ENCODE results near the gene PHLDA2. TPM values are rescaled to one million over a fixed set of nuclear protein-coding genes. Genes with fewer than 3 reads are reported as not detected.
A peak's percentile ranks its signal among the peaks of the same experiment; 100 is the strongest.

PHLDA2 gene
- total and polyA plus RNA-seq, 2 of the 13 experiments (the other 11 are each of a cell fraction or from before 2014, with no cell fraction given) = 0.55 to 0.78 TPM

- peak; percentile 38 for TF ChIP-seq SRSF1 (optimal IDR thresholded peaks at IDR 0.05; ENCODE audit: low read depth, low read length)
- TF ChIP-seq PATZ1 (CRISPR knock-in tag; IDR thresholded peaks at IDR 0.05) = peak; percentile 42; the same call in 1 of the 2 replicates
- TF ChIP-seq ZNF619 (CRISPR knock-in tag; IDR thresholded peaks at IDR 0.05) = 0 out of 2 replicates have a peak, but pooled peaks have one; percentile 66
- 0 out of 2 replicates have a peak, but pooled peaks have one; percentile 59 for TF ChIP-seq ZNF800 (CRISPR knock-in tag; IDR thresholded peaks at IDR 0.05)
- TF ChIP-seq ZBTB46 (CRISPR knock-in tag; IDR thresholded peaks at IDR 0.05; ENCODE audit: borderline replicate concordance) = no peak
- no peak for TF ChIP-seq ZBTB14 (CRISPR knock-in tag; IDR thresholded peaks at IDR 0.05)
- 0 out of 2 replicates have a peak, but pooled peaks have one; percentile 35 for TF ChIP-seq ZNF713 (CRISPR knock-in tag; IDR thresholded peaks at IDR 0.05)
- no peak for TF ChIP-seq ASH2L (IDR thresholded peaks at IDR 0.05; ENCODE audit: insufficient read length, low read depth, low read length)
- TF ChIP-seq ETS1 (CRISPR knock-in tag; IDR thresholded peaks at IDR 0.05) = no peak
- 0 out of 2 replicates have a peak, but pooled peaks have one; percentile 22 for TF ChIP-seq ZNF777 (CRISPR knock-in tag; IDR thresholded peaks at IDR 0.05)
- peak; percentile 85 for TF ChIP-seq XRCC5 (optimal IDR thresholded peaks at IDR 0.05; ENCODE audit: low read length)
- TF ChIP-seq FOXK1 (CRISPR knock-in tag; IDR thresholded peaks at IDR 0.05; ENCODE audit: borderline replicate concordance, low read depth) = 0 out of 2 replicates have a peak, but pooled peaks have one; percentile 34
- TF ChIP-seq RELA (CRISPR knock-in tag; IDR thresholded peaks at IDR 0.05) = 0 out of 2 replicates have a peak, but pooled peaks have one; percentile 60
- TF ChIP-seq PHB2 (IDR thresholded peaks at IDR 0.05; ENCODE audit: partially characterized antibody) = no peak
- TF ChIP-seq RAD21 (CRISPR knock-in tag; IDR thresholded peaks at IDR 0.05) = peak; percentile 88
- TF ChIP-seq ZNF614 (CRISPR knock-in tag; IDR thresholded peaks at IDR 0.05; ENCODE audit: borderline replicate concordance) = peak; percentile 77
- 0 out of 2 replicates have a peak, but pooled peaks have one; percentile 26 for TF ChIP-seq ZZZ3 (CRISPR knock-in tag; IDR thresholded peaks at IDR 0.05; ENCODE audit: borderline replicate concordance)
- TF ChIP-seq FOSL2 (CRISPR knock-in tag; IDR thresholded peaks at IDR 0.05) = peak; percentile 57
Measured at GRCh38 chr11:2930704-2931419, 1.6 kb upstream of the PHLDA2 start (continued).

All from HepG2 (cell line).